UCSD-AML1 (cell line): ENCODE data around the gene FAM83E.

Experiments used
- DNase-seq: peaks from one replicate; lab custom pipeline; 2025; ENCODE audit not compliant: unreplicated experiment; lab: John Stamatoyannopoulos, UW

The FAM83E gene

DNA sequence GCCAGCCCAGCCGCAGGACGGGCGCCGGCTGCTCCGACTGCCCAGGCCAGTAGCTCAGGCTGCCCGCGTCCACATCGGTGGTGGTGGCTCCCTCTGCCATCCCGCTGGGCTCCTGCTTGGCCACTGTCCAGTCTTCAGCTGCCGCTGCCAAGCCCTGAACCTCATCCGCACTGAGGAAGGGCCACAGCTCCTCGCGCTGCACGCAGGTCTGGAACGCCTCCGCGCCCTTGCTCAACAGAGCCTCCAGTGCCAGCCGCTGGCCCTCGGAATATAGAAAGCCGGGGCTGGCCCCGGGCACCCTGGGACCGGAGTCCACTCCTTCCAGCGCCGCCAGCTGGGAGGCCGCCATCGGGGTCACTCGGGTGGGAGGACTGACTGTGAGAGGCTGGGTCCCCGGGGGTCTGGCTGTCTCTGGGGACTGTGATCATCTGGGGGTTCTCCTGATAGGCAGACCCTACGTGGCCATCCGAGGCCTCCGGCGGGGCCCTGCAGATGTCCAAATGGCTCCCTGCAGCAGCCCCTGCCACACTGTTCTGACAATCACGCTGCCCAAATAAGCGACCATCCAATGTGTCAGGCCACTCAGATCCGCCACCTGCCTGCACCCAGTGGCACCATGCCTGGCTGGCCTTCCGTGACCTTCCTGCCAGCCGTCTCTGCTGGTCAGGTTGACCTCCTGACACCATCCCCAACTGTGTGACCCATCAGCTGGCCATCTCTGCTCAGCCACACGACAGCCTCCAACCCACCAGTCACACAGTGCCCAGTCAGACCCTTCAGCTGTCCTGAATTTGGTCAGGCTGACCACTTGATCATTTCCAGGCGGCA lies 1.6 kb downstream of the FAM83E start:
- DNase-seq, result no peak

DNA sequence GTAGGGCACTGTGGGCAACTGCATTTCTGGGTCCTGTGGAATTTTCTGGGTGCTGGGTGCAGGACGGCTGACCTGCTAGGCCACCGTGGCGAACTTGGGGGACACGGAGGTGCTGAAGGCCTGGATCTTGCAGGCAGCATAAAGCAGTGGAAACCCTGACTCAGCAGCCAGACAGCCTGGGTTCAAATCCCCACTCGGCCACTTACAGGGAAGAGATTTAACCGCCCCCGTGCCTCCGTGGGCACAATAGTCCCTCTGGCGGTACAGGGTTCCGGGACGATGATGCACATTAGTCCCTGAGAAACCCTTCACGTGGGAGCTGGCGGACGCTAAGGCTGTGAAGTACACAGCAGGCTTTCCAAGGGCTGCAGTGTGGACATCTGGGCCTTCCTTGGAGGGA lies 3.0 kb downstream of the FAM83E start:
- no peak for DNase-seq

DNA sequence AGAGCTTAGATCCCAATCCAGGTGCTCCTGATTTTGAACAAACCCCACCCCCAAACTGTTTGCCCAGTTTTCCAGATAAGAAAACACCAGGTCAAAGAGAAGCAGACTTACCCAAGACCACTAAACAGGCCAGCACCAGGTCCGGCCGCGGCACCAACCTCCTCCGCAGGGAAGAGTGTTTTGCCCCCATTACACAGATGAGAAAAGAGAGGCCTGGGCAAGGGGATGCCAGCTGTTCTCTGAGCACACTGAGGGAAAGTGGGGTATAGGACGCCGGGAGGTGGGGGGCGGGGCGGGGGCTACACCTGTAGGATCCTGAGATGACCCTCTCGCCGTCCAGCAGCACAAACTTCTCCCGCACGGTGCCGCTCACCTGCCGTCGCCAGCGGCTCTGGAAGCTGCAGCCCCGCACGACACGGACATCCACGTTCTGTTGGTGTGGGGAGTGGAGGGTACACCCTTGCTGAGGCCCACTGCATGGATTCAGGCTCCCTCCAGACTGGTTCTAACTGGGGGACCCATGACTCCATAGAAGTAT lies 5.2 kb downstream of the FAM83E start:
- no peak for DNase-seq

DNA sequence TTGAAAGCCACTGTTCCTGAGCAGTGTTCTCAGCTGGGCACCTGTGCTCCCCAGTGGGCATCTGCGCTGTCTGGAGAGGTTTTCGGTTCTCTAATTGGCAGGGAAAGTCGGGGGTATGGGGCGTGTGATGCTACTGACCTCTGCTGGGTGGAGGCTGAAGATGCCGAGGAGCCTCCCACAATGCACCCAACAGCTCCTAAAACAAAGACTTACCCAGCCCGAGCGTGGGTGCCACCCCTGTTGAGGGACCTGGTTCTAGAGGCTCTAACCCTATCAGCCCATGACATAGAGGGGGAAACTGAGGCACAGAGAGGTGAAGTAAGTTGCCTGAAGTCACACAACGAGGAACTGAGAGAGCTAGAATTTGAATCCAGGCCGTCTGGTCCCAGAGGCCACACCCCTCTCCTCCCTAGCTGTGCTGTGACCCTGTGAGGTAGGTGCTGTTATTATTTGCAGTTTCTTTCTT lies 6.0 kb downstream of the FAM83E start:
- DNase-seq, result peak; percentile 58

DNA sequence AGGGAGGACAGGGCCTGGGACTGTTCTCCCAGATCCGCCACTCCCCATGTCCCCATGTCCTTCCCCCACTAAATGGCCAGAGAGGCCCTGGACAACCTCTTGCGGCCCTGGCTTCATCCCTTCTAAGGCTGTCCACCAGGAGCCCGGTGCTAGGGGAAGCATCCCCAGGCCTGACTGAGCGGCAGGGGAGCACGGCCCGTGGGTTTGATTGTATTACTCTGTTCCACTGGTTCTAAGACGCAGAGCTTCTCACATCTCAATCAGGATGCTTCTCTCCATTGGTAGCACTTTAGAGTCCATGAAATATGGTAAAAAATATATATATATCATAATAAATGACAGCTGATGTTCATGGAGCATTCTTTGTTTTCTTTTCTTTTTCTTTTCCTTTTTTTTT lies 7.5 kb downstream of the FAM83E start:
- no peak for DNase-seq

DNA sequence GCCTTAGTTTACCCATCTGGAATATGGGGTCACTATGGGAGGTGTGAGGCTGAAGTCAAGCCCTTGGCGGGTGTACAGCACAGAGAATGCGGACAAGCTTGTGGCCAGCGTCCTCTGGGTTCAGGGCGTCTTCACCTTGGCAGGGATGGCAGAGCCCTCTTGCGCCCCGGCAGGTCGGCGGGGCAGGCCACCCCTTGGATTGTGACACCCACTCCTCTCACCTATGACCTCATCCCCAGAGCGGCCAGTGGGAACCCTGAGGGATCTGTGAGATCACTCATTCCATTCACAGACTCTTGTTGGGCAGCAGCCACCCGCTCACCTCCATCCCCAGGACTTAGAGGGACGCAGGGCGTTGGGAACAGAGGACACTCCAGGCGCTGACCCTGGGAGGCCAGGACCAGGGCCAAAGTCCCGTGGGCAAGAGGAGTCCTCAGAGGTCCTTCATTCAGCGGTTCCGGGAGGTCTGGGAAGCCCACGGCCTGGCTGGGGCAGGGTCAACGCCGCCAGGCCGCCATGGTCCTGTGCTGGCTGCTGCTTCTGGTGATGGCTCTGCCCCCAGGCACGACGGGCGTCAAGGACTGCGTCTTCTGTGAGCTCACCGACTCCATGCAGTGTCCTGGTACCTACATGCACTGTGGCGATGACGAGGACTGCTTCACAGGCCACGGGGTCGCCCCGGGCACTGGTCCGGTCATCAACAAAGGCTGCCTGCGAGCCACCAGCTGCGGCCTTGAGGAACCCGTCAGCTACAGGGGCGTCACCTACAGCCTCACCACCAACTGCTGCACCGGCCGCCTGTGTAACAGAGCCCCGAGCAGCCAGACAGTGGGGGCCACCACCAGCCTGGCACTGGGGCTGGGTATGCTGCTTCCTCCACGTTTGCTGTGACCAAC lies 8.2 kb downstream of the FAM83E start, which contains the start of gene SPACA4:
Gene SPACA4, plus strand, starts transcription at position 280 of the 896 bp plus-strand sequence. Its CDS starts 237 bp downstream, at position 517.
- DNase-seq, result no peak

DNA sequence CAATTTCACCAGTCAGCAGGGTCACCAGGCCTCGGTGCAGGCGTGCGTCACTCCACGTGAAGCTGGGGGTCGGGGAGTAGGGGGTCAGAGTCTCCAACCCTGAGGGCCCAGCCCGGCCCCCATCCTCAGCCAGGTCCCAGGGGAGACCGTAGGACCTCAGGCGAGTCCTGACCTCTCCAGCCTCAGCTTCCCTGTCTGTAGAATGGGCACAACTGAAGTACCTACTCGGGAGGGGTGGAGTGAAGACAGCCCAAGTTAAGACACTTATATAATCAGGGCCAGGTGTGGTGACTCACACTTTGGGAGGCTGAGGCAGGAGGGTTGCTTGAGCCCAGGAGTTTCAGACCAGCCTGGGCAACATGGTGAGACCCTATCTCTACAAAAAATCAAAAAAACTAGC lies 11.0 kb downstream of the FAM83E start:
- no peak for DNase-seq

DNA sequence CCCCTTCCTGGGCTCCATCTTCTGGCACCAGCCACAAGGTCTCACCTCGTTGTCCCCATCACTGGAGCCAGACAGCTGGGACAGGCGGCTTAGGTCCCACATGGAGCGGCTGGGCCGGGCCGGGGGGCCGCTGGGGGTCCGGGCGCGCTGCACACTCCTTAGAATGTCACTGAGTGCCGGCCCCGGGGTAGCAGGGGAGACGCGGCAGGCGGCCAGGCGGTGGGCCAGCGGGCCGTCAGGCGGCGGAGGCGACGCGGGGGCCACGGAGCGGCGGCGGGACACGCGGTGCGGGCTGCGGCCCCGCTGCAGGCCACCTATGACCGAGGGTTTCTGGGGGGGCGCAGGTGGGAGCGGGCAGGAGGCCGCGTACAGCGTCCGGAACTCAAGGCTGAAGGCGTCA lies 11.4 kb downstream of the FAM83E start:
- DNase-seq, result no peak

DNA sequence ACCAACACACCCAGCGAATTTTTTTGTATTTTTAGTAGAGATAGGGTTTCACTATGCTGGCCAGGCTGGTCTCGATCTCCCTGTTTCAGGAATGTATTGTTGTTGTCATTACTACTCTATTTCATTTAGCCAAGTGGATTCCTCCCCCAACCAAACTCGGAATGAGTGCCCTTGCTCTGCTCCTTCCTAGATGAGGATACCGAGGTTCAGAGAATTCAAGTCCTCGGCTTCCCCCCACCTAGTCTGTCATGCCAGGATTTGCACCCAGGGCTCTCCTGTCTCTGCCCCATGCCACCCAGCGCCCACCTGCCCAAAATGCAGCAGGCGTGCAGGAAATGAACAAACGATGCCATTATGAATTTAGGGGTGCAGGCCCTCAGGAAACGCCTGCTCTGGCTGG lies 11.9 kb downstream of the FAM83E start:
- no peak for DNase-seq

DNA sequence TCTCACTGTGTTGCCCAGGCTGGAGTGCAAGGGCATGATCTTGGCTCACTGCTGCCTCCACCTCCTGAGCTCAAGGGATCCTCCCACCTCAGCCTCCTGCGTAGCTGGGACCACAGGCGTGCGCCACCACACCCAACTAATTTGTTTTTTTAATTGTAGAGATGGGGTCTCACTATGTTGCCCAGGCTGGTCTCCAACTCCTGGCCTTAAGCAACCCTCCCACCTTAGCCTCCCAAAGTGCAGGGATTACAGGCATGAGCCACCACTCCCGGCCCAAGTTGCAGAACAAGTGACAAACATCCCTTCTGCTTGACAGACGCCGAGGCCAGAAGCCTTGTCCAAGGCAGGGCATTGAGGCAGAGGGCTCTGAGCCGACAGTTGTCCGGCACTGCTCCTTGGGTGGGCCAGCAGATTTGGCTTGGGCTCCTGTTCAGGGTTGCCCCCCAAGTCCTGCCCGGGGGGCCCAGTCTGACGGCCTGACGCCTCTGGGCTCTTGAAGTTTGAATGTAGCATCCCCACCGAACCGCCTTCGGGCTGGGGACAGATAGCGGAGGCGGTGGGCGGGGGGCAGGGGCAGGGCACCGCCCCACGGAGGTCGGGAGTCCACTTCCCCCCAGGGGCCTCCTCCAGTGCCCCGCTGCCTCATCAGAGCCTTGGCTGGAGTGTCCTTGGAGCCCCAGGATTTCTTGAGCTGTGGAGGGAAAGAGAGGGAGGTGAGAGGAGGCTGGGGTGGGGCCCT lies 14.0 kb downstream of the FAM83E start:
- no peak for DNase-seq

DNA sequence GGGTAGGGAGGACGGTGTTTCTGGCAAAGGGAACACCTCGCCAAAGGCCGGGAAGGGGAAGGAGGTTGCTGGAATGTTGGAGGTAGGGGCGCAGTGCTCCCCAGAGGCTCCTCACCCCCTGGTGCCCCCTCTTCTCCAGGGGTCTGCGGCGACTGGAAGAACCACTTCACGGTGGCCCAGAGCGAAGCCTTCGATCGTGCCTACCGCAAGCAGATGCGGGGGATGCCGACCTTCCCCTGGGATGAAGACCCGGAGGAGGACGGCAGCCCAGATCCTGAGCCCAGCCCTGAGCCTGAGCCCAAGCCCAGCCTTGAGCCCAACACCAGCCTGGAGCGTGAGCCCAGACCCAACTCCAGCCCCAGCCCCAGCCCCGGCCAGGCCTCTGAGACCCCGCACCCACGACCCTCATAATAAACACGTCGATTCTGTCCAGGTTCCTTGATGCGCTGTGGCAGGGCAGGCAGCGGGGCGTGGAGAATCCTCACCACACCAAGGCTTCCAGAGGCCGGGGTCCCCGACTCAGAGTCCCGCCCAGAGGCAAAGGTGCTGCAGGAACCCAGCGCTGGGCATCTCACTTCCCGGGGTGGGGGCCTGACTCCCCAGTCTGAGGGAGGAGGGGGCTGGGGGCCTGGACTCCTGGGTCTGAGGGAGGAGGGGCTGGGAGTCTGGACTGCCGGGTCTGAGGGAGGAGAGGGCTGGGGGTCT lies 15.7 kb downstream of the FAM83E start:
- no peak for DNase-seq

DNA sequence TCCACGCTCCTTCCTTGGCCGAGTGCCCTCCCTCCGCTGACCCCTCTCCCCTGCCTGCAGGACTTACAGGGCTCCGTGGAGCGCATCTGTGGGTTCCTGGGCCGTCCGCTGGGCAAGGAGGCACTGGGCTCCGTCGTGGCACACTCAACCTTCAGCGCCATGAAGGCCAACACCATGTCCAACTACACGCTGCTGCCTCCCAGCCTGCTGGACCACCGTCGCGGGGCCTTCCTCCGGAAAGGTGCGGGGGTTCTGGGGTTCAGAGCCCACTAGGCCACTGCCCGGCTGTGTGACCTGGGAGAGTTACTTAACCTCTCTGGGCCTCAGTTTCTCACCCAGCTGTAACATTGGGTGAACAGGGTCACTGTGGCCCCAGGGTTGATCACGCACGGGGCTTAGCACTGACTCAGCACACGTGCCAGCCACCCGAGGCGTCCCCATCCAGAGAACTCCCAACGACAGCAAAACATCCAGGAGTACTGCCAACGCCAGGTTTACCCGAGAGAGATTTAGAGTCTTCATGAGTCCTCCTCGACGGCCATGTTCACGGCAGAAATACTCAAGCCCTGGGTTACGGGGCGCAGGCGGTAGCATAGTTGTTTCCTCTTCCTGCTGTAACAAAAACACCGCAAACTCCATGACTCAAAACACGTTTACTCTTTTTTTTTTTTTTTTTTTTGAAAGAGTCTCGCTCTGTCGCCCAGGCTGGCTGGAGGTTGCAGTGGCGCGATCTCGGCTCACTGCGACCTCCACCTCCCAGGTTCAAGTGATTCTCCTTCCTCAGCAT lies 18.0 kb downstream of the FAM83E start:
- DNase-seq, result no peak

DNA sequence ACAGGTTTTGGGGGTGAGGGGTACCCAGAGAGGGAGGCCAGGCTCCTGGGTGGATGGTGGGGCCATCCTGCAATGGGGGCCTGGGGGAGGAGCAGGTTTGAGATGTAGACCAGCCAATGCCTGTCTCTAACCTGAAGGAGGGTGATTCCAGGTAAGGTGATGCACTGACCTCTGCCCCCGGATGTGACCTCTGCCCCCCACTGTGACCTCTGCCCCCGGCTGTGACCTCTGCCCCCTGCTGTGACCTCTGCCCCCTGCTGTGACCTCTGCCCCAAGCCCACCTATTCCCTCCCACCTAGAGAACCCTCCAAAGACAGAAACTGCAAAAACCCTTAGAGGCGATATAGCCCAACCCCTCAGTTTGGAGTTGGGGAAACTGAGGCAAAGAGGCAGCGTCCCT lies 18.6 kb downstream of the FAM83E start:
- no peak for DNase-seq

DNA sequence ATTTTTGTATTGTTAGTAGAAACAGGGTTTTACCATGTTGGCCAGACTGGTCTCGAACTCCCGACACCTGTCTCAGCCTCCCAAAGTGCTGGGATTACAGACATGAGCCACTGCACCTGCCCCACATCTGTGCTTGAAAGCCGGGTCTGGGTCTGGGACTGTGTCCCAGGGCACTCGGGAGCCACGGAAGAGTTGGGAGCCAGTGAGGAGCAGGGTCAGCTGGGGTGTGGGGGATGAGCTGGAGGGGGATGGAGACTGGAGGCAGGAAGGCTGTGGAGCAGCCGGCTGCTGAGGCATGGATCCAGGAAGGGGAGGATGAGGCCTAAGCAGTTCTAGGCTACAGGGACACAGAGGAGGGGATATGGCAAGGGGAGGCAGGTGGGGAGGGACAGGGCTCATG lies 19.0 kb downstream of the FAM83E start:
- no peak for DNase-seq

DNA sequence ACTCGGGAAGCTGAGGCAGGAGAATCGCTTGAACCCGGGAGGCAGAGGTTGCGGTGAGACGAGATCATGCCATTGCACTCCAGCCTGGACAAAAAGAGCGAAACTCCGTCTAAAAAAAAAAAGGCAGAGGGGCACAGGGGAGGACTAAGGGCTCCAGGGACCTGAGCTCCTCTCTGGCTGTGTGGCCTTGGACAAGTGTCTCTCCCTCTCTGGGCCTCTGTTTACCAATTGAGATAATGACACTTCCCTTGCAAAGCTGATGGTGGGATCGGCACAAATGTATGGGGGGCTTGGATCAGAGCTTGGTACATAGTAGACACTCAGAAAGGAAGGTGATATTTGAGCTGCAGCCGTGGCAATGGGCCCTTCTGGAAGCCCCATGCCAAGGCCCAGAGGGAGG lies 19.7 kb downstream of the FAM83E start:
- no peak for DNase-seq

DNA sequence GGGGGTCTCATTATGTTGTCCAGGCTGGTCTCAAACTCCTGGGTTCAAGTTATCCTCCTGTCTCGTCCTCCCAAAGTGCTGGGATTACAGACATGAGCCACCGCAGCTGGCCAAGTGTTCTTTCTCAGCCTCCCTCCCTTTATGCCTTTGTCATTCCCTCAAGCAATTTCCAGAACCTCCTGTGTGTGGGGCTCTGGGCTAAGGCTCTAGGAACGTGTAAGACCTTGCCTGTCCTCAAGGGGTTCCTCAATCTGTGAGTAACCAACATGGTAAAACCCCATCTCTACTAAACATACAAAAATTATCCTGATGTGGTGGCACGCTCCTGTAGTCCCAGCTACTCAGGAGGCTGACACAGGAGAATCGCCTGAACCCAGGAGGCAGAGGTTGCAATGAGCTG lies 23.9 kb downstream of the FAM83E start:
- DNase-seq, result no peak

DNA sequence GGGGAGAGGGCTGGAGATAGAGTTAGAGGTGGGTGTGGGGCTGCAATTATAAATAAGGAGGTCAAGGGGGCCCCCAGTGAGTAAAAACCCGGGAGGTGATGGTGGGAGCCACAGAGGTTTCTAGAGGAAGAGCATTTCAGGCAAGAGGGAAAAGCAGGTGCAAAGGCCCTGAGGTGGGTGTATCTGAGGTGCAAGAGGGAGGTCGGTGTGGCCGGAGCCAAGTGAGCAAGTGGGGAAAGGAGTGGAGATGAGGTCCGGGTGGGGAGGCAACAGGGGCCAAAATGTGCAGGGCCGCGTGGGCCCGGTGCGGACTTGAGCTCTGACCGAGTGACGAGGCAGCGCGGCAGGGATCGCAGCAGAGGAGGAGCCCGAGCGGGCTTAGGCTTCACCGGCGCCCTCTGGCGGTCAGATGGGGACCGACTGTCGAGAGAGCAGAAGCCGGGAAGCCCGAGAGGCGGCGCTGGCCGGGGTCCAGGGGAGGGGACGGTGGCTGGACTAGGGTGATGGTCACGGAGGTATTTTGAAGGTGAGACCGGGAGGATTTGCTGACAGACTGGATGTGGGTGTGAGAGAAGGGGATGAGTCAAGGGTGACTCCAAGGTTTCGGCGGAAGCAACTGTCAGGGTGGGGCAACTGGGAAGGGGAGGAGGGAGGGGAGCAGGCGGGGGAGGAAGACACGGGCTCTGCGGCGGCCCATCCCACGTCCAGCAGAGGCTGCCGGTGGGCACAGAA lies 26.0 kb downstream of the FAM83E start:
- DNase-seq, result peak; percentile 87

DNA sequence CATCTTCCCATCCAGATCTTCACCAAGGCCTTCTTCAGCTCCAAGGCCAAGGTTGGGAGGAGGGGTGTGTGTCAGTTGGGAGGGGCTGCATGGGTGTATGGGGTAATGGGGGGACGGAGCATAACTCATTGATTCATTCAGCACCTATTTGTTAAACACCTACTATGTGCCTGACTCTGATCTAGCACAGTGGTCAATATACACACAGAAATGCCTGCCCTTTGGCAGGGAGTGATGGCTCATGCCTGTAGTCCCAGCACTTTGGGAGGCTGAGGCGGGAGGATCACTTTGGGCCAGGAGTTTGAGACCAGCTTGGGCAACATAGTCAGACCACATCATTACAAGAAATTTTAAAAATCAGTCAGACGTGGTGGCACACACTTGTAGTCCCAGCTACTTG lies 27.5 kb downstream of the FAM83E start:
- no peak for DNase-seq

DNA sequence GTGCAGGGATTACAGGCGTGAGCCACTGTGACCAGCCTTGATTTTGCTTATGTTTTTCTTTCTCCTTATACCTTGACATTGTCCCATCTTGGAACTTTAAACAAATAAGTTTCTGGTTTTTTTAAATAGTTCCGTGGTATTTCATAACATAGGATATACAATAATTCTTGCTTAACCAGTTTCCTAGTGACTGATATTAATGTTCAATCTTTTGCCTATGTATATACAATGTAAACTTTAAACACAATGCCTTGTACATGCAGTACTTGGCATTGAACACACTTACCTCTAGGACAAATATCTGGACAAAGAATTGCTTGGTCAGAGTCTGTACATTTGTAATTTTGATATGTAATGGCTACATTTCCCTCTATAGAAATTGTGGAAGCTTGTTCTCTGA lies 32.7 kb downstream of the FAM83E start:
- no peak for DNase-seq
